ENCODE measurements around the gene AOX1.
A peak's percentile ranks its signal among the peaks of the same experiment; 100 is the strongest.
"Not testable (repeated sequence)": the region's sequence is repeated elsewhere in the genome, so short reads cannot be mapped to it uniquely, and the experiment has no call there.

The AOX1 gene

GRCh38 chr2:200585730-200586643 is at the start of gene AOX1:
TSS of gene AOX1 (plus strand) at chr2:200586014. CDS start at chr2:200586109, 95 bp downstream.
- peak; percentile 38 for DNase-seq (ENCODE audit: low spot score)

DNA sequence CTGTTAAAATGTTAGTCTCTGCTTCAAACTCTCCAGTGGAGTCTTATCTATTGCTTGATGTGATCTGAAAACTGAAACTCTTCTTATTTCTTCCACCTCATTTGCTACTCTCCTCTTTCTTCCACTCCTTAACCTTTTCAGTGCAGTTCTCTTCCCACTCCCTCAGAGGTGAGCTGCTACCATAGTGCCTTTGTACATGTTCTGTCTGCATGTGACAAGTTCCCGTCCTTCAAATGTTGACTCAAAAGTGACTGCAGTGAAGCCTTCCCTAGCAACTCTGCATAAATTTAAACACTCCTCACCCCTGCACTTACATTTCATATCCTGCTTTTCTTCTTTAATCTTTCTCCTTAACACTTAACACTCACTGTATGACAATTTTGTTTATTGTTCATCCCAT is 47.7 kb upstream of the AOX1 start:
- no peak for DNase-seq (ENCODE audit: low spot score)

DNA sequence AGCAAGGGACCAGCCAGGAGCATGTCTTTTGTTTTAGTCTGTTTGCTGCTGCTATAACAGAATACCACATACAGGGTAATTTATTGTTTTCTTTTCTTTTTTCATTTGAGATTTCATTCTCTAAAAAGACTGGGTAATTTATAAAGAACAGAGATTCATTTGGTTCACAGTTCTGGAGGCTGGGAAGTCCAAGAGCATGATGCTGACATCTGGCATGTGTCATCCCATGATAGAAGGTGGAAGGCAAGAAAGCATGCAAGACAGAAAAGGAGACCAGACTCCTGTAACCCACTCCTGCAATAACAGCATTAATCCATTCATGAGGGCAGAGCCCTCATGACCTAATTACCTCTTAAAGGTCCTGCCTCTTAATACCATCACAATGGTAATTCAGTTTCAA is 45.0 kb upstream of the AOX1 start:
- DNase-seq (ENCODE audit: low spot score) = no peak

DNA sequence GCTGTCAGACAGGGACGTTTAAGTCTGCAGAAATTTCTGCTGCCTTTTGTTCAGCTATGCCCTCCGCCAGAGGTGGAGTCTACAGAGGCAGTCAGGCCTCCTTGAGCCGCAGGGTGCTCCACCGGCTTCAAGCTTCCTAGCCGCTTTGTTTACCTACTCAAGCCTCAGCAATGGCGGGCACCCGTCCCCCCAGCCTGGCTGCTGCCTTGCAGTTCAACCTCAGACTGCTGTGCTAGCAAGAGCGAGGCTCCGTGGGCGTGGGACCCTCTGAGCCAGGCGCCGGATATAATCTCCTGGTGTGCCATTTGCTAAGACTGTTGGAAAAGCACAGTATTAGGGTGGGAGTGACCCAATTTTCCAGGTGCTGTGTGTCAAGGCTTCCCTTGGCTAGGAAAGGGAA is 19.2 kb upstream of the AOX1 start:
- not testable (repeated sequence) for DNase-seq (ENCODE audit: low spot score)

DNA sequence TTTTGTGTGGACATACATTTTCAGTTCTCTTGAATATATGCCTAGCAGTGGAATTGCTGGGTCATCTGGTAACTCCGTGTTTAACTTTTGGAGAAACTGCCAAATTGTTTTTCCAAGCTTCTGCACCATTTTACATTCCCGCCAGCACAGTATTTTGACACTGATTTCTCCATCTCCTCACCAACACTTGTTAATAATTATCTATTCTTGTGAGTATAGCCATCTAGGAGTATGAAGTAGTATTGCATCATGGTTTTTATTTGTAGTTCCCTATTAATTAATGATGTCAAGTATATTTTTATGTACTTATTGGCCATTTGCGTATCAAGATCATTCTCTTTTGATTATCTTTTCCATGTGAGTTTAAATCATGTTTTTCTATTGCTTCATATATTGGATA is 17.9 kb upstream of the AOX1 start:
- no peak for DNase-seq (ENCODE audit: low spot score)

DNA sequence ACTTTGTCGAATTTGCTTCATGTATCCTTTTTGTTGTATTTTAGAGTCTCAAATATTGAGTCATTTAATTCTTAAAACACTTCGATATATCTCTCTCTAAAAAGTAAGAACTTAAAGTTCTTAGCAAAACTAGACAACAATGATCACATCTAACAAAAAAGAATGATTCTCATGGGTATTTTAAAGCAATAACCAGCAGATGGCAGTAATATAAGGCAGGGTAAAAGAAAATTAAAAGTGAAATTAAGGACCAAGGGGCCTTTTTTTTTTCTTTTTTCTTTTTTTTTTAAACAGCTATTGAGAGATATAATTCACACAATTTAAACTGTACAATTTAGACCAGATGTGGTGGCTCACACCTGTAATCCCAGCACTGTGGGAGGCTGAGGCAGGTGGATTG is 9.9 kb upstream of the AOX1 start:
- peak; percentile 11 for DNase-seq (ENCODE audit: low spot score)

DNA sequence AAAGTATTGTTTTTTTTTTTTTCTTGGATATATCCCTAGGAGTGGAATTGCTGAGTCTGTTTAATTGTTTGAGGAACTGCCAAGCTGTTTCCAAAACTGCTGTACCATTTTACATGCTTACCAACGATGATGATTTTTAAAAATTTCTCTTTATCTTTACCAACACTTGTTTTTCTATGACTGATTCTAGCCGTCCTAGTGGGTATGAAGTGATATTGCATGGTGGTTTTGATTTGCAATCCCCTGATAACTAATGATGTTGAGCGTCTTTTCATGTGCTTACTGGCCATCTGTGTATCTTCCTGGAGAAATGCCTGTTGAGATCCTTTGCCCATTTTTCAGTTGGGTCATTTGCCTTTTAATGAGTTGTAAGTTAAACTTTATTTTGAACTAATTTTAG is 8.8 kb upstream of the AOX1 start:
- no peak for DNase-seq (ENCODE audit: low spot score)

DNA sequence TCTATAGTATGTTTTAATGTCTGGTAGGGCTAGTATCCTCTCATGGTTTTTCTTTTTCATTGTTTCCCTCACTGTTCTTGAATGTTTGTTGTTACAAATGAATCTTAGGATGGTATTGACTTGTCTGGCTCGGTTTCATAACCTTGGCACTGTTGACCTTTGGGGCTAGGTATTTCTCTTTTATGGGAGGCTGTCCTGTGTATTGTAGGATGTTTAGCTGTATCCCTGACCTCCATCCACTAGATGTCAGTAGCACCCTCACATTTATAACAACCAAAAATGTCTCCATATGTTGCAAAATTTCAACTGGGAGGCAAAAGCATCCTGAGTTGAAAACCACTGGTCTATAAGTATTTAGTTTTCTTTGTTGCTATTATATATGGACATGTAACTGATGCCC is 7.0 kb upstream of the AOX1 start:
- DNase-seq (ENCODE audit: low spot score) = no peak

DNA sequence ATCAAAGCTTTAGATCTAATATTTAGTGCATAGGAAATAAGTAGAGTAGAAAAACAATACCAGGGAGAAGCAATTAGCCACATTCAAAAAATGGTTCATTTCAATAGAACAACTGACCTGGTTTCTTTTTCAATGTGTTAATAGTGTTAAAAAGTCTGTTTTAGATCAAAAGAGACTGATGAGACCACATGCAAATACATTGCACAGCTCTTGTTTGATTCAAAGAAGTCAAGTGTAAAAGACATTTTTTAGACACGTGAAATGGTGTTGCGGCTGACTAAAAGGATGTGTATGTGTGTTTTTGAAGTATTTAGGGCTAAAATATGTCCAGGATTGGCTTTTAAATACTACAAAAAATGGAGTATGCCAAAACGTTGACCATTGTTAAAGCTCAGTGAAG is 1.2 kb upstream of the AOX1 start:
- no peak for DNase-seq (ENCODE audit: low spot score)

DNA sequence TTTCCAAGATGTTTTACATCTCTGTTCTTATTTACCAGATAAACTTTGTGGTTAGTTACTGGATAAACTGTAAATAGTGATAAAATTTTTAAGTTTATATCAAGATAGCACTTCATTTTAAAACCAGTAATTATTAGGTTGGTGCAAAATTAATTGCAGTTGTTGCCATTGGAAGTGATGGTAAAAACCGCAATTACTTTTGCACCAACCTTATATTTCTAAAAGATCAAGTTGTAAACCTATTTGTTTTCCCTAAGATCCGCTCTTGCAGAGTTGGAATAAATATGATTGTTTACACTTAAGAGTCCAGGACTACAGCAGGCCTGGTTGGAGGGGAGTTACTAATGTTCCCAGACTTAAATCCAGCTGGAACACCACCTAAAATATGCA is 479 bp upstream of the AOX1 start:
- DNase-seq (ENCODE audit: low spot score) = no peak

DNA sequence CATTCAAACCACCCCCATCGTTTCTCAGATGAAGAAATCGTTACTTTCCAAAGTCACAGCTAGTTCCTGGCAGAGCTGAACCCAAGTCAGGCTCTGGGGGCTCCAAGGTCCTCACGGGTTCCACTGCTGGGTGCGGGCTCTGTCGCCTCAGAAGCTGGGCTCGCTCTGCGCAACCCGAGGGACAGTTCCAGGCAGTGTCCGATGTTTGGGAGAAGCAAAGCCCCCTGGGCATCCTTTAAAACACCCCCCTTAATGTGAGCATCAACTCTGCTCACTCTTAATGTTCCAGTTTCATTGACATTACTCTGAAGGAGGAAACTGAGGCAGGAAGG is 796 bp downstream of the AOX1 start:
- DNase-seq (ENCODE audit: low spot score) = peak; percentile 2

DNA sequence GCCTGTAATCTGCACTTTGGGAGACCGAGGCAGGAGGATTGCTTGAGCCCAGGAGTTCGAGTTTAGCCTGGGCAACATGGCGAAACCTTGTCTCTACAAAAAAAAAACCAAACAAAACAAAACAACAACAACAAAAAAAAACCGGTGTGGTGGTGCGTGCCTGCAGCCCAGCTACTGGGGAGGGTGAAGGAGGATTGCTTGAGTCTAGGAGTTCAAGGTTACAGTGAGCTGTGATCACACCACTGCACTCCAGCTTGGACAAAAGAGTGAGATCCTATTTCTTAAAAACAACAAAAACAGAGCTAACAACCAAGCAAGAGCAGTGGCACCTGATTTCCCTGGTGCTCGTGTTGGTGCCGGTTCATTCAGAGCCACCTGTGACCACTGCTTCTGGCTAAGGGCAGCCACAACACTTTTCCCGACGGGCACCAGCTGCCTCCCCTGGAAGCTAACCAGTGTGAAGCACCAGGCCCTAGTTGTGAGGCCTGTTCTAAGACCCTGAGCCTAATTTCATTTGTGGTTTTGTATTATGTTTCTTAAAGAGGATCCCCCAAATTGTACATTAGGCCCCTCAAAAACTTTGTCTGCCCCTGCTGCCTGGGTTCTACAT is 1.3 kb downstream of the AOX1 start:
- no peak for DNase-seq (ENCODE audit: low spot score)

DNA sequence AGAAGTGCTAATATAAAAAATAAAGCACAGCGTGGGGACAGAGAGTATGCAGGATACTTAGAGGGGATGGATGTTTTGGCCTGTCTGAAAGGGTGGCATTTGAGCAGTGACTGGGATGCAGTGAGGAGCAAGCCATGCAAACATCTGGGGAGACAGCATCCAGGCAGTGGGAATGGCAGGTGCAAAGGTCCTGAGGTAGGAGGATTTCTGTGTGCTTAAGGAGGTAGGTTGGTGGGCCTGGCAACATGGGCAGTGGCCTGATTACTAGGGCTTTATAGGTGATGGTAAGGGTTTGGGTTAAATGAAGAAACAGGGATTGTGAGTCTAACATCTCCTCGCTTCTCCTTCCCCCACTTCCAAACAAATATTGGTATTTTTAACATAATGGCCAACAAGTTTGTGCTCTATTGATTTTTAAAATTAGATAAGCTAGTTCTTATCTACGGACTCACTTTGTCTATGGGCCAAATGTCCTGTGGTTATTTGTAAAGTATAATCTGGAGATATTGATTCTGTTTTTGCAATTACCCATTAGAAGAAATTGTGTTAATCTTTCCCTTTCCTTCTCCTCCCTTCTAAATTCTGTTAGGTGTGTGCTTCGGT is 2.4 kb downstream of the AOX1 start:
- no peak for DNase-seq (ENCODE audit: low spot score)

DNA sequence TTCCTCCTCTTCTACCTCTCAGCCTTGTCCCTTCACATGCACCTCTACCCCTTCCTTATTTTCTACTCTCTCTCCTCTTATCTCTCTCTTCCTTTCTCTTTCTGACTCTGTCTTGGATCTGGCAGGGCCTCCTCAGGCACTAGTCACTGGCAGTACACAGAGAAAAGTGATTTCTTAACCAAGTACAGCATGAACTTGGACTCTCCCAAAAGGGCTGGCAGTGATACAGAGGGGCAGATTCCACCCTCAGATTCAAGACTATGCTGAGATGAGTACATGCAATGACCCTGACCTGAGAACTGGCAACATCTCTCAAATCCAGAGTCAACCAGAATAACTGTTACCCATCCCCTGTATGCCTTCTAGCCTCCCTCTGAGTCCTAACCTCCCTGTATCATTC is 4.3 kb downstream of the AOX1 start:
- DNase-seq (ENCODE audit: low spot score) = no peak

DNA sequence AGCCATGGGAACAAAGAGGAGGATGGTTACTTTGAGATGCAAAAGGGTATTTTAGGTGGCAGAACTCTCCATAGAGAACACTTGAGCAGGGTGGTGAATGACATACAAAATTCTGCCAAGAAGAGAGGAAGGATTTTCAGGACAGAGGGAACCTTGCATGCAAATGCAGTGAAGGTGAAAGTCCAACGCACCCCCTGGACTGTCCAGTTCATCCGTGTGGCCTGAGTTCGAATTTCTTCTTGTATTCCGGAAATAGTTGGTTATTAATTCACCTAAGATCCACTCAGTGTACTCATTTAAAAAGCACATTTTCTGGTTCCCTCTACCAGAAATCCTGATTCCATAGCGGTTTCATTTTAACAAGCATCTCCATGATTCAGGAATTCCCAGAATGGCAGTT is 5.5 kb downstream of the AOX1 start:
- no peak for DNase-seq (ENCODE audit: low spot score)

DNA sequence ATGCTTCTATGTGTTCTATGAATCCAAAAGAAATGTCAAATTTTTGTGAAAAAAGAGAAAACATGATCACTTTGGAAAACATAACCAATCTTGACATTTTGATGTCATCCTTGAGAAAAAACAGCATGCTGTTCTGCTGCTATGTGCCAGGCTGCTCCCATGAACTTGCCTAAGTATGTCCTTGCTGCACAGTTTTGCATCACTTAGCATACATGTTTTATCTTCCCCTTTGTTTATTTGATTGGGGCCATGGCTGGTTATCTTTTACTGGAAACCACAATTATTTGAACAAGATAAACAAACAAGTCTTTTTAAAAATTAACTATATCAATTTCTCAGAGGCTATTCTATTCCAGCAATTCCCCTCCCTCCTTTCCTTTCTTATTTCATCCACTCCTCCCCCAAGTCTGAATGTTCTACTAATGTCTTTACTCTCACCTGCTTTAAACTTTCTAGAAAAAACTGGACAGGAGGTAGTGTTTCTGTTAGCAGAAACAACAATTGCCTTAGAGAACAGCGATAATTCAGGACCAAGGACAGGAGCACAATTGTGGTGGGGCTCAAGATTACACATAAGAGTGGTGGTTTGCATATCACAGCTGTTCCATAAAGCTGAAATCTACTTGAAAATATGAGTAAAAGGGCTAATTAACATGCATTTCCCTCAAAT is 6.7 kb downstream of the AOX1 start:
- DNase-seq (ENCODE audit: low spot score) = no peak

DNA sequence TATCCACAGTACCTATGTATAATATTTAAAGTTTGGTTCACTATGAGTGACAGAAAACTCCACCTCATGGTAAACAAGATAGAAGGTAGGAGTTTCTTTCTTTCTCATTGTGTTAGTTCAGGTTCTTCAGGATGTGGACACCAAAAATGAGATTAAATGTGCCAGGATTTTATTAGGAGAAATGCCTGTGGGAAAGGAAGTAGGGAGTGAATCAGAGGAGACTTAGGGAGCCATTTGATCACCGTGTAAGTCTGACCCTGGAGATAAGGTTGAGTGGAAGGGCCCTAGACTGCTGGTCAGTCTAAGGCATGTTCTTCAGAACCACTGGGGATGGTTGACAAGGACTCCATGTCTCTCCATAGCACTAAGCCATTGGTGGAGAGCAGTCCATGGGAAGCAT is 8.1 kb downstream of the AOX1 start:
- DNase-seq (ENCODE audit: low spot score) = no peak

DNA sequence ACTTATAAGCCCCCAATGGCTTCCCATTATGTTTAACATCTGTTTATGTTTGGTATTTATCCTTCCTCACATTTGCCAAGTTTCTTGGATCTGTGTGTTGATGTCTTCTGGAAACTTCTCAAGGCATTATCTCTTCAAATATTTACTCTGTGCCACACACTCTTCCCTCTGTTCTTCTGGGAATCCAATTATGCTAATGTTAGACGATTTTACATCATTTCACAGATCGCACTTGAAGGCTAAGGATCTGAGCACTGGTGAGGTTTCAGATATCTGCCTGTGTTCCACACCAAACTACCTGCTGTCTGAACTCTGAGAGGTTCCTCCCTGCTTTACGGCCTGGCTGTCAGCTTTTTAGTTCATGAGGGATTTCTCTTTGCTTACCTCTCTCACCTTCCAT is 10.1 kb downstream of the AOX1 start:
- no peak for DNase-seq (ENCODE audit: low spot score)

DNA sequence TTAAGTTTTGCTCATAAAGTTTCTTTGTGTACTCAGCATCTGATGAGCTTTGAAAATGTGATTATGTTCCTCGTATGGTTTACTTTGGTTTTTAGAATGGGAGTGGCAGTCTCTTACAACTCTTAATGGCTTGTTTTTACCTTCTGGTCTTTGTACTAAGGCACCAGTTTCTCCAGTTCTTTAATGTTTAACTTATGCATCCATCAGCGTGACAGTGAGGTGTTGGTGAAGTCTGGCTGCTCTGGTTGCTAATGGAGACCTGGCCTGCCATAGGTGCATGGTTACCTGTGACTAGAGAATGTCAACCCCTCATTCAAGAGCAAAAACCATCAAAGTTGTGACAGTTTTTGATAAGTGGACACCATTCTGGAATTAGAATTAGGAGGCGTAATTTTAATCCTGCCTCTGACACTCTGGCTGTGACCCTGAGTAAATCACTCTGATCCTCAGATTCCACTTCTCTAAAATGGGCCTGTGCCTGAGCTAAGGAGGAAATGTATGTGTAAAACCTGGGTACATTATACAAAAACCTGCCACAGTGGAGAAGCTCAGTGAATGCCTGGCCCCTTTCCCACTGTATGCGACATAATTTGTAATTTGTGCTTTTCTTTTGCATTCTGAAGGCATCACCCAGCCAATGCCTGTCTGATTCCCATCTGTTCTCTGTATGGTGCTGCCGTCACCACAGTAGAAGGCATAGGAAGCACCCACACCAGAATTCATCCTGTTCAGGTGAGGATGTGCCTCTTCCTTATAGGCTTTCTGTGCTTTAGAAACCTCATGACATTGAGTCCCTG is 11.2 kb downstream of the AOX1 start:
- no peak for DNase-seq (ENCODE audit: low spot score)

DNA sequence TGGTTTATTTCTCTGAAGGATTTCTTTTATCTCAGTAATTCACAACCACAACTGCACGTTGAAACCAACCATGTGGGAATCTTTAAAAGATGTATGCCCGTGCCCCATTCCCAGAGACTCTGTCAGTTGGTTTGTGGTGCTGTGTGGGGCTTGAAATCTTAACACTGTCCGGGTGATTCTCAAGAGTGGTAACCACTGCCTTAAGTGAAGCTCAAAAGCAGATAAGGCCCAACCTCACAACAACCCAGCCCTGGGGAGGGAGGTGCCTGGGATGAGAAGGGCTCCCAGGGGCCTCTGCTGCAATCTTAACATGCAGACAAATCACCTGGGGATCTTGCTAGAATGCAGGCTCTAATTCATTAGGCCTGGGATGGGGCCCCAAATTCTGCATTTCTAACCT is 13.4 kb downstream of the AOX1 start:
- no peak for DNase-seq (ENCODE audit: low spot score)

- no peak for DNase-seq (ENCODE audit: low spot score)
These were observed 14.9 kb downstream of the AOX1 start for GRCh38 chr2:200600549-200601225.

- no peak for DNase-seq (ENCODE audit: low spot score)
These were observed 16.8 kb downstream of the AOX1 start for GRCh38 chr2:200602584-200602983.
